Neuronal stem cell (in vitro differentiated cells): Measurements from ENCODE around the gene NUDT2.
A peak's percentile ranks its signal among the peaks of the same experiment; 100 is the strongest.

Experiments used
- DNase-seq: peaks from one replicate; pipeline ENCODE4 v3.0.0-alpha.2; 2013; ENCODE audit warnings: low spot score
- H2AFZ ChIP-seq: one replicate; pipeline ENCODE4 v1.6.1; 2013; ENCODE audit warnings: mild to moderate bottlenecking, low read length, inconsistent platforms
- H2AK5ac ChIP-seq: 2 replicates; pipeline ENCODE4 v1.6.1; 2013; ENCODE audit warnings: low read depth, mild to moderate bottlenecking, inconsistent platforms, low read length, moderate library complexity, mixed read lengths
- H2BK120ac ChIP-seq: 2 replicates; pipeline ENCODE4 v1.6.1; 2013; ENCODE audit warnings: low read depth, mild to moderate bottlenecking, inconsistent platforms, low read length, moderate library complexity, mixed read lengths
- H2BK12ac ChIP-seq: one replicate; pipeline ENCODE4 v1.6.1; 2013; ENCODE audit warnings: low read length, inconsistent platforms
- H2BK15ac ChIP-seq: 2 replicates; pipeline ENCODE4 v1.6.1; 2013; ENCODE audit warnings: mild to moderate bottlenecking, low read length, inconsistent platforms, mixed read lengths
- H2BK5ac ChIP-seq: one replicate; pipeline ENCODE4 v1.6.1; 2013; ENCODE audit warnings: inconsistent platforms, mild to moderate bottlenecking, low read length, moderate library complexity
- H3K14ac ChIP-seq: one replicate; pipeline ENCODE4 v1.6.1; 2013; ENCODE audit warnings: low read length, inconsistent platforms
- H3K18ac ChIP-seq: 2 replicates; pipeline ENCODE4 v1.6.1; 2013; ENCODE audit warnings: low read length, inconsistent platforms
- H3K23ac ChIP-seq: 2 replicates; pipeline ENCODE4 v1.6.1; 2013; ENCODE audit warnings: low read depth, mild to moderate bottlenecking, mixed read lengths, low read length, inconsistent platforms; ENCODE audit not compliant: poor library complexity
- H3K27ac ChIP-seq: replicated peaks from 3 replicates; pipeline ENCODE4 v1.5.1; 2013; ENCODE audit warnings: low read length, inconsistent platforms
- H3K27me3 ChIP-seq, 3 experiments: 2 replicates each; pipeline ENCODE4 v1.6.1; 2013; ENCODE audit warnings: low read length in 3 of 3, mild to moderate bottlenecking in 2 of 3, inconsistent platforms in 1 of 3, low read depth in 1 of 3, mixed read lengths in 1 of 3, moderate library complexity in 1 of 3; ENCODE audit not compliant: control insufficient read depth in 3 of 3, insufficient read depth in 3 of 3
- H3K36me3 ChIP-seq, 2 donors: replicated peaks in 1 of 2; 2 replicates each; pipeline ENCODE4 v1.6.1; 2013; ENCODE audit warnings: low read length in 2 of 2; ENCODE audit not compliant: control insufficient read depth in 2 of 2, insufficient read depth in 2 of 2
- H3K4ac ChIP-seq: 2 replicates; pipeline ENCODE4 v1.6.1; 2013; ENCODE audit warnings: inconsistent platforms, mild to moderate bottlenecking, low read length, moderate library complexity
- H3K4me1 ChIP-seq, 2 donors: 1 replicate in 1 of 2; 2 replicates in 1 of 2; pipeline ENCODE4 v1.6.1; 2013; ENCODE audit warnings: low read length in 2 of 2, low read depth in 1 of 2; ENCODE audit not compliant: control insufficient read depth in 2 of 2, insufficient read depth in 1 of 2
- H3K4me2 ChIP-seq: one replicate; pipeline ENCODE4 v1.6.1; 2013; ENCODE audit warnings: mild to moderate bottlenecking, low read length, inconsistent platforms; ENCODE audit not compliant: insufficient read depth, poor library complexity, severe bottlenecking
- H3K4me3 ChIP-seq, 2 donors: 2 replicates each; pipeline ENCODE4 v1.5.1; 2013; ENCODE audit warnings: low read length in 2 of 2, mild to moderate bottlenecking in 2 of 2, inconsistent platforms in 1 of 2, moderate library complexity in 1 of 2
- H3K79me1 ChIP-seq: one replicate; pipeline ENCODE4 v1.6.1; 2013; ENCODE audit warnings: low read depth, mild to moderate bottlenecking, inconsistent platforms, low read length, moderate library complexity
- H3K9ac ChIP-seq: one replicate; pipeline ENCODE4 v1.6.1; 2013; ENCODE audit warnings: mild to moderate bottlenecking, low read depth, low read length, inconsistent platforms; ENCODE audit not compliant: poor library complexity
- H3K9me3 ChIP-seq, 2 donors: replicated peaks in 1 of 2; 2 replicates each; pipeline versions ENCODE3 to v1.6.1; 2013; ENCODE audit warnings: low read length in 2 of 2, mild to moderate bottlenecking in 2 of 2, inconsistent platforms in 1 of 2, low read depth in 1 of 2, mixed read lengths in 1 of 2, moderate library complexity in 1 of 2; ENCODE audit not compliant: control insufficient read depth in 2 of 2, insufficient read depth in 1 of 2
- H4K8ac ChIP-seq: one replicate; pipeline ENCODE4 v1.6.1; 2013; ENCODE audit warnings: low read depth, mild to moderate bottlenecking, inconsistent platforms, low read length, moderate library complexity
- H4K91ac ChIP-seq: one replicate; pipeline ENCODE4 v1.6.1; 2013; ENCODE audit warnings: low read length, low read depth, mild to moderate bottlenecking, inconsistent platforms; ENCODE audit not compliant: poor library complexity
- WGBS, 2 donors: extraction: QIAGEN DNeasy Blood & Tissue Kit; methylation state at CpG; one replicate each; pipeline ENCODE4 v1.1.7; 2013; ENCODE audit warnings: missing lambda C conversion rate in 2 of 2, mixed read lengths in 1 of 2; ENCODE audit not compliant: insufficient read length in 2 of 2, insufficient replicate concordance in 1 of 2; ENCODE audit errors: extremely low coverage in 2 of 2; 5-methylcytosine and 5-hydroxymethylcytosine counted together

NUDT2 gene

DNA sequence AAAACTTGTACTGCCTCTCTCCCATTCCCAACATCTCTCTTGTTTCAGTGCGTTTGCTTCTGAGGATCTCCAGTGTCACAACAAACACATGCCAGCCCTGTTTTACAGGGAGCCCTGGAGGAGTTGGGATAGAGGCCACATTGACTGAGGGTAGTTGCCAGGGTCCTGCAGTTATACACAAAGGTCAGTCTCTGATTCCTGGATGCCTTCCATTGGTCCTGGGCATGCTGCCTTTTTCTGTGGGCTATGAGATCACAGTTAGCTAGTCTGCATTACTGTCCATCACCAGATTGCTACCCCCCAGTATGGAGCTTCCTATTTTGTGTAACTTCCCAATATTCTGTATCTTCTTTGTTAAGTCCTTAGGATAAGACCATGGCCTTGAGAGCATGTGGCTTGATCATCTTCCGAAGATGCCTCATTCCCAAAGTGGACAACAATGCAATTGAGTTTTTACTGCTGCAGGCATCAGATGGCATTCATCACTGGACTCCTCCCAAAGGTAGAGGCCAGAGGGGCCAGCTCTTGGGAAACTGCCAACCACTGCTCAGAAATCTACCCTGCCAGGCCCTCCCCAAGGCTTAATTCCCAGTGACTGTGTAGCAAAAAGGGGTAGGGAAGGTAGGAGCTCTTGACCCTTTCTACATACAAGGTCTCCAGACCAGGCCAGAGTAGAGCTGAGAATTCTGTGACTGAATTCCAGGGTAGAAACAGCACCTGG is 9.5 kb downstream of the NUDT2 start:
- H3K23ac ChIP-seq, result no peak overlapping the region
- no peak overlapping the region for H3K9ac ChIP-seq
- H2BK12ac ChIP-seq, result no peak overlapping the region
- no peak overlapping the region for H2BK5ac ChIP-seq
- peaks cover 15 to 71% of the 10 kb centered on the region in 2 donors for H3K36me3 ChIP-seq
- no peak for DNase-seq
- no peaks in the 10 kb centered on the region for H3K9me3 ChIP-seq
- no peak overlapping the region for H4K91ac ChIP-seq
- no peak overlapping the region for H2AFZ ChIP-seq
- H2AK5ac ChIP-seq, result no peak overlapping the region
- no peak overlapping the region for H2BK15ac ChIP-seq
- no peaks in the 10 kb centered on the region for H3K27me3 ChIP-seq
- no peak overlapping the region for H2BK120ac ChIP-seq
- no peak overlapping the region for H4K8ac ChIP-seq
- H3K18ac ChIP-seq, result no peak overlapping the region
- H3K27ac ChIP-seq, result no peak overlapping the region
- peak overlapping the region in 1 of 2 donors; percentile 48 for H3K4me3 ChIP-seq
- H3K14ac ChIP-seq, result no peak overlapping the region
- no CpG with 5 or more reads among the region's 2 CpGs for WGBS, 2 donors
- no peak overlapping the region for H3K4ac ChIP-seq
- H3K79me1 ChIP-seq, result no peaks in the 10 kb centered on the region
- H3K4me1 ChIP-seq, result peaks cover 7 to 18% of the 10 kb centered on the region in 2 donors
- no peak overlapping the region for H3K4me2 ChIP-seq

DNA sequence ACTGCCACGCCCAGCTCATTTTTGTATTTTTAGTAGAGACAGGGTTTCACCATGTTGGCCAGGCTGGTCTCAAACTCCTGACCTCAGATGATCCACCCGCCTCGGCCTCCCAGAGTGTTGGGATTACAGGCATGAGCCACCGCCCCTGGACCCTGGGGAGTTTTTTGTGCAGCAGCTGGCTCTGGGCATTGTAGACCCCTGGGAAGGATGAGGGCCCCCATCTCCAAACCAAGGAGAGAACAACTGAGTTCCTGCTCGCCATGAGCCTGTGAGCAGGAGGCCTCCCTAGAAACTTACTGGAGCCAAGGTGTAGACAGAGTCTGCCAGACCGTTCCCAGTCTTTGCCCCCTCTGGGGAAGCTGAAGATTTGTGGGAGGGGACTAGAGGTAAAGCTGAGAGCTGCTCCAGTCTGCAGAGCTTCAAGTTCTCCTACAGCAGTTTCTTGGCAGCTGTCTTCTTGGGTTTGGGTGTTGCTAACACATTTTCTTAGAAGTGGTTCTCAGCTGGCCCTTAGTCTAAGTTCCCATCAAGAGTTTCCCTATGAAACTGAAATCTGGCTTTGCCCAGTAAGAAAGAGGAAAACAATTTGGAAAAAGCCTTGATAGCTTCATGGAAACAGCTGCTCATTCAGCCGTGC is 12.4 kb downstream of the NUDT2 start:
- no CpG with 5 or more reads among the region's 7 CpGs for WGBS, 2 donors
- Histone ChIP-seq H3K4me3 (no peak overlapping the region), H2AK5ac (no peak overlapping the region), H2AFZ (no peak overlapping the region), H3K9me3 (no peaks in the 10 kb centered on the region), H3K14ac (no peak overlapping the region), H3K18ac (no peak overlapping the region), H2BK15ac (no peak overlapping the region), H2BK120ac (no peak overlapping the region), H4K8ac (no peak overlapping the region), H3K79me1 (peaks cover 3% of the 10 kb centered on the region), H3K4me2 (no peak overlapping the region), H3K4me1 (no peaks in the 10 kb centered on the region), H3K9ac (no peak overlapping the region), H2BK5ac (no peak overlapping the region), H3K36me3 (peaks cover 16 to 63% of the 10 kb centered on the region in 2 donors), H3K27ac (no peak overlapping the region), H2BK12ac (no peak overlapping the region), H3K27me3 (no peaks in the 10 kb centered on the region), H3K4ac (no peak overlapping the region), H3K23ac (no peak overlapping the region), H4K91ac (no peak overlapping the region)
- DNase-seq, result no peak

DNA sequence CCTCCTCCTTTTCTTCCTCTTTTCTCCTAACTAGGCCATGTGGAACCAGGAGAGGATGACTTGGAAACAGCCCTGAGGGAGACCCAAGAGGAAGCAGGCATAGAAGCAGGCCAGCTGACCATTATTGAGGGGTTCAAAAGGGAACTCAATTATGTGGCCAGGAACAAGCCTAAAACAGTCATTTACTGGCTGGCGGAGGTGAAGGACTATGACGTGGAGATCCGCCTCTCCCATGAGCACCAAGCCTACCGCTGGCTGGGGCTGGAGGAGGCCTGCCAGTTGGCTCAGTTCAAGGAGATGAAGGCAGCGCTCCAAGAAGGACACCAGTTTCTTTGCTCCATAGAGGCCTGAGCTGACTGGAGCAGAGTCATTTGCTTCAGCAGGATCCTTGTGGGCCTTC is 13.7 kb downstream of the NUDT2 start:
- Histone ChIP-seq H2BK15ac (no peak overlapping the region), H3K4me2 (no peak overlapping the region), H2BK12ac (no peak overlapping the region), H3K18ac (no peak overlapping the region), H2AK5ac (no peak overlapping the region), H3K4me1 (no peaks in the 10 kb centered on the region), H3K79me1 (peaks cover 3% of the 10 kb centered on the region), H2BK5ac (no peak overlapping the region), H4K91ac (no peak overlapping the region), H3K36me3 (peaks cover 16 to 60% of the 10 kb centered on the region in 2 donors), H3K9me3 (no peaks in the 10 kb centered on the region), H3K4me3 (no peak overlapping the region), H3K23ac (no peak overlapping the region), H3K27ac (no peak overlapping the region), H3K27me3 (no peaks in the 10 kb centered on the region), H2AFZ (no peak overlapping the region), H3K4ac (no peak overlapping the region), H3K14ac (no peak overlapping the region), H4K8ac (no peak overlapping the region), H2BK120ac (no peak overlapping the region), H3K9ac (no peak overlapping the region)
- no peak for DNase-seq
- WGBS, 2 donors, result no CpG with 5 or more reads among the region's 5 CpGs

DNA sequence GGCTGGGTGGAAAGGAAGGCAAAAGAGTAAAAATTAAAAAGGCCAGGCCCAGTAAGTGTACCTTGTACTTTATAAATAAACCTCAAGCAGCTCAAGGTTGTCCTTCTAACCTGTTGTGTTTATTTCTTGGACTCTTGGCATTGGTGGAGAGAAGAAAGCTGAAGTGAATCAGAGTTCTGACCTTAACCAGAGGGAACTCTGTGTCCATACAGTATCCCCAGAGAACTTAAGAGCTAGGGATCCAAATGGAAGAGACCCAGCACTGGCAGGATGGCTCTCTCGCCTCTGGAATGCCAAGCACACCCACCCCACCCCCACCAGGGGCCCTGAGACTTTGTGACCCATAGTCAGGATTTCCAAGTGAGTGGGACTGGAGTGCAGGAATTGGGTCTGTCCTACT is 14.2 kb downstream of the NUDT2 start:
- Histone ChIP-seq H3K23ac (no peak overlapping the region), H3K4me2 (no peak overlapping the region), H2BK5ac (no peak overlapping the region), H3K4me3 (no peak overlapping the region), H2BK12ac (no peak overlapping the region), H2BK15ac (no peak overlapping the region), H3K79me1 (peaks cover 3% of the 10 kb centered on the region), H3K9ac (no peak overlapping the region), H3K27me3 (no peaks in the 10 kb centered on the region), H3K36me3 (peaks cover 14 to 55% of the 10 kb centered on the region in 2 donors), H2AFZ (no peak overlapping the region), H3K4me1 (no peaks in the 10 kb centered on the region), H2AK5ac (no peak overlapping the region), H3K4ac (no peak overlapping the region), H4K91ac (no peak overlapping the region), H2BK120ac (no peak overlapping the region), H3K9me3 (no peaks in the 10 kb centered on the region), H3K14ac (no peak overlapping the region), H4K8ac (no peak overlapping the region), H3K18ac (no peak overlapping the region), H3K27ac (no peak overlapping the region)
- no peak for DNase-seq
- no CpG with 5 or more reads among the region's 1 CpG for WGBS, 2 donors
